Caco-2 (cell line): ENCODE results near the gene SUOX. TPM values are rescaled to one million over a fixed set of nuclear protein-coding genes. Genes with fewer than 3 reads are reported as not detected.

Source experiments
- BruUV-seq: library from RNA; stranded (reverse); fragments of 400-500 nt; replicated peaks from 2 replicates; lab custom pipeline; 2021; lab: Mats Ljungman, UMichigan
- CTCF ChIA-PET: fragments of 300-600 bp; sonication (Branson Sonifier 250); formaldehyde crosslinking; loops from one replicate; lab custom pipeline; 2022; ENCODE audit warnings: antibody characterized with exemption; lab: Charles Lee
- POLR2A ChIA-PET: fragments of 300-600 bp; sonication (Branson Sonifier 250); formaldehyde crosslinking; loops from one replicate; lab custom pipeline; 2022; ENCODE audit warnings: antibody characterized with exemption; lab: Charles Lee
- DNase-seq, 2 experiments: peaks; one replicate each; pipeline versions ENCODE4 v3.0.0 to v3.0.0-alpha.2; 2020 to 2022
- H3K27me3 ChIP-seq: replicated peaks from 2 replicates; pipeline ENCODE4 v1.6.0; 2011; ENCODE audit warnings: low read length; ENCODE audit not compliant: control insufficient read depth, insufficient read depth
- H3K36me3 ChIP-seq: 2 replicates; pipeline ENCODE4 v1.5.1; 2011; ENCODE audit warnings: low read length; ENCODE audit not compliant: control insufficient read depth, insufficient read depth
- H3K4me1 ChIP-seq: fragments of 250-450 bp; sonication (Bioruptor Pico); 2 replicates; pipeline ENCODE4 v1.5.1; 2020; ENCODE audit warnings: mild to moderate bottlenecking
- H3K4me3 ChIP-seq: 2 replicates; pipeline ENCODE4 v1.5.1; 2011; ENCODE audit warnings: low read depth, mild to moderate bottlenecking, control low read depth, low read length
- H3K9me3 ChIP-seq: fragments of 250-450 bp; sonication (Bioruptor Pico); 2 replicates; pipeline ENCODE4 v1.5.1; 2020; ENCODE audit warnings: mild to moderate bottlenecking, moderate library complexity
- H3K27ac Mint-ChIP-seq: one replicate; pipeline ENCODE4 v1.8.0; 2022; ENCODE audit warnings: mixed read lengths; ENCODE audit not compliant: unreplicated experiment
- H3K27me3 Mint-ChIP-seq: one replicate; pipeline ENCODE4 v1.8.0; 2022; ENCODE audit warnings: mixed read lengths; ENCODE audit not compliant: insufficient read depth, unreplicated experiment
- H3K36me3 Mint-ChIP-seq: one replicate; pipeline ENCODE4 v1.8.0; 2022; ENCODE audit warnings: mild to moderate bottlenecking, mixed read lengths; ENCODE audit not compliant: insufficient read depth, unreplicated experiment
- H3K4me1 Mint-ChIP-seq: one replicate; pipeline ENCODE4 v1.8.0; 2022; ENCODE audit warnings: low read depth, mixed read lengths; ENCODE audit not compliant: unreplicated experiment
- H3K4me3 Mint-ChIP-seq: one replicate; pipeline ENCODE4 v1.8.0; 2022; ENCODE audit warnings: mild to moderate bottlenecking, moderate library complexity, mixed read lengths; ENCODE audit not compliant: unreplicated experiment
- H3K9me3 Mint-ChIP-seq: one replicate; pipeline ENCODE4 v1.8.0; 2022; ENCODE audit warnings: mixed read lengths; ENCODE audit not compliant: unreplicated experiment
- intact Hi-C: fragments of 100-400 bp; cut with micrococcal nuclease; formaldehyde crosslinking; loops from one replicate; pipeline ENCODE4 v1.10.0; 2022; ENCODE audit not compliant: unreplicated experiment
- total RNA-seq: library from RNA; stranded (reverse); gene quantifications from 2 replicates; pipeline ENCODE4 v1.2.3, GENCODE V29; 2022
- TF ChIP-seq, protein P1 (sequence below), 2 experiments: fragments of 200-600 bp in 1 of 2; IDR thresholded peaks; 1 replicate in 1 of 2; 2 replicates in 1 of 2; pipeline versions ENCODE4 v1.5.1 to v1.8.0; 2011 to 2022; ENCODE audit warnings: antibody characterized with exemption in 1 of 2, control low read depth in 1 of 2, inconsistent platforms in 1 of 2, low read depth in 1 of 2, low read length in 1 of 2, mild to moderate bottlenecking in 1 of 2, moderate library complexity in 1 of 2; ENCODE audit not compliant: insufficient read depth in 1 of 2, severe bottlenecking in 1 of 2, unreplicated experiment in 1 of 2

The SUOX gene
- total RNA-seq, 1 experiment from 2014 or later: 40.8 TPM

DNA sequence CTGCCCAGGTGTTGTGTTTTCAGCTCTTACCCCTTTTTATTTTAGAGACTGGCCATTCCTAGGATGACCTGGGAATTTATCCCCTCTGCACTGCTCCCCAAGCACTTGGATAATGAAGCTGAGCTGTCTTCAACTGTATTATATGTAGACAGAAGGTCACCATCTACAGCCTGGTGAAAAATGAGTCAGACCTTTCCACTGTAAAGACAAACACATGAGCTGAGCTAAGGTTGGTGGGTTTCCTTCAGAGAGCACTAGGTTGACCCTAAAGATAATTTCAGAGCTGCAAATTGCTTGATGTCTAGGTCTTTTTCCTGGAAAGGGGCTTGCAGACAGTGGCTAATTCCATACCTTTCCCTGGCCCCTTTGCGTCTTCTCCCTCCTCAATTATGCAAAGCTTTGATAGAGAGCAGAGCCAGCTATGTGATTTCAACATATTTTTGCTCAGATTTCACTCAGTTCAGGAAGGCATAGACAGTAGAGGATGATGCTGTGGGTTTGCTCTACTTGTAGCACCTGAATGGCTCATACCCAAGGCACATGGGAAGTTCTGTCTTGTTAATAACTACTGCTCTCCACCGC is 14.5 kb downstream of the SUOX start:
- no peaks in the 10 kb centered on the region for H3K27me3 Mint-ChIP-seq
- DNase-seq: no peak
- intact Hi-C loops: no loop called here
- ChIA-PET POLR2A (interaction anchor here (0.9 to 1.1 kb wide), 2 partner anchors 15 to 37 kb away, joined by 3 to 7 read pairs; partner anchors contain the start of genes RAB5B and SUOX), CTCF (interaction anchor here (1.1 kb wide), 2 partner anchors 14 to 18 kb away, joined by 5 to 6 read pairs; partner anchors contain the start of gene SUOX)
- H3K4me1 ChIP-seq: peaks cover 79% of the 10 kb centered on the region
- H3K9me3 Mint-ChIP-seq: no peaks in the 10 kb centered on the region
- H3K4me3 Mint-ChIP-seq: no peak overlapping the region
- H3K27ac Mint-ChIP-seq: peak overlapping the region; percentile 78
- H3K36me3 ChIP-seq: peaks cover 1% of the 10 kb centered on the region; the same call in 1 of the 2 replicates
- H3K4me3 ChIP-seq: no peak overlapping the region
- H3K36me3 Mint-ChIP-seq: peaks cover 42% of the 10 kb centered on the region
- H3K9me3 ChIP-seq: no peaks in the 10 kb centered on the region
- peaks cover 63% of the 10 kb centered on the region for H3K4me1 Mint-ChIP-seq
- no peaks in the 10 kb centered on the region for H3K27me3 ChIP-seq
- no TSS peak for BruUV-seq
- TF ChIP-seq, protein P1, sequence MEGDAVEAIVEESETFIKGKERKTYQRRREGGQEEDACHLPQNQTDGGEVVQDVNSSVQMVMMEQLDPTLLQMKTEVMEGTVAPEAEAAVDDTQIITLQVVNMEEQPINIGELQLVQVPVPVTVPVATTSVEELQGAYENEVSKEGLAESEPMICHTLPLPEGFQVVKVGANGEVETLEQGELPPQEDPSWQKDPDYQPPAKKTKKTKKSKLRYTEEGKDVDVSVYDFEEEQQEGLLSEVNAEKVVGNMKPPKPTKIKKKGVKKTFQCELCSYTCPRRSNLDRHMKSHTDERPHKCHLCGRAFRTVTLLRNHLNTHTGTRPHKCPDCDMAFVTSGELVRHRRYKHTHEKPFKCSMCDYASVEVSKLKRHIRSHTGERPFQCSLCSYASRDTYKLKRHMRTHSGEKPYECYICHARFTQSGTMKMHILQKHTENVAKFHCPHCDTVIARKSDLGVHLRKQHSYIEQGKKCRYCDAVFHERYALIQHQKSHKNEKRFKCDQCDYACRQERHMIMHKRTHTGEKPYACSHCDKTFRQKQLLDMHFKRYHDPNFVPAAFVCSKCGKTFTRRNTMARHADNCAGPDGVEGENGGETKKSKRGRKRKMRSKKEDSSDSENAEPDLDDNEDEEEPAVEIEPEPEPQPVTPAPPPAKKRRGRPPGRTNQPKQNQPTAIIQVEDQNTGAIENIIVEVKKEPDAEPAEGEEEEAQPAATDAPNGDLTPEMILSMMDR (IDR thresholded peaks at IDR 0.05; ENCODE audit: insufficient read depth in 1 of 2, low read depth in 1 of 2, low read length in 1 of 2, severe bottlenecking in 1 of 2, unreplicated experiment in 1 of 2): no peak

DNA sequence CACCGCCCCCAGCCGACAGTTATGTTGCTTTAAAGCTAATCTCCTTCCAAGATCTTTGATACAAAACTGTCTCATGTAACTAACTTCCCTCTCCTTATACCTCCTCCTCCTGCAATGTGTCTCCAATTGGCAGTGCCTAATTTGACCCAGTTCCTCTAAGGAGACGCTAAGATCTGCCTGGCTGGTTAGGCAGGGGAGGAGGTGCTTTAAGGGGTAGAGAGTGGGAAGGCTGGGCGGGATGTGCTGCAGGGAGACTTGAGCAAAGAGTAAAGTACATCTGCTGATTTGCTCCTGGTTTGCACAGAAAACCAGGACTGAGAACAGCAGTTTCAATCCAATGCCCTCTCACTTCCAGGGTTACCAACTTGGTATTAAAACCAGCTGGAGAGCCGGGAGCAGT is 16.4 kb downstream of the SUOX start:
- Histone ChIP-seq H3K36me3 (peaks cover 1% of the 10 kb centered on the region; the same call in 1 of the 2 replicates), H3K4me3 (no peak overlapping the region), H3K4me1 (peaks cover 74% of the 10 kb centered on the region), H3K9me3 (no peaks in the 10 kb centered on the region), H3K27me3 (no peaks in the 10 kb centered on the region)
- TF ChIP-seq, protein P1 (IDR thresholded peaks at IDR 0.05; ENCODE audit: insufficient read depth in 1 of 2, low read depth in 1 of 2, low read length in 1 of 2, severe bottlenecking in 1 of 2, unreplicated experiment in 1 of 2): no peak
- intact Hi-C loops: no loop called here
- ChIA-PET CTCF (interaction anchor here (0.6 to 2.7 kb wide), 3 partner anchors 16 to 560 kb away, joined by 3 to 11 read pairs (median 5); no protein-coding TSS in a partner anchor), POLR2A (interaction anchor here (1.1 kb wide), 1 partner anchor 82 kb away, joined by 3 read pairs; no protein-coding TSS in a partner anchor)
- peaks cover 33% of the 10 kb centered on the region for H3K36me3 Mint-ChIP-seq
- no peak overlapping the region for H3K4me3 Mint-ChIP-seq
- peaks cover 50% of the 10 kb centered on the region for H3K4me1 Mint-ChIP-seq
- H3K27me3 Mint-ChIP-seq: no peaks in the 10 kb centered on the region
- H3K27ac Mint-ChIP-seq: peak overlapping the region; percentile 36
- BruUV-seq: no TSS peak
- H3K9me3 Mint-ChIP-seq: no peaks in the 10 kb centered on the region
- no peak for DNase-seq

DNA sequence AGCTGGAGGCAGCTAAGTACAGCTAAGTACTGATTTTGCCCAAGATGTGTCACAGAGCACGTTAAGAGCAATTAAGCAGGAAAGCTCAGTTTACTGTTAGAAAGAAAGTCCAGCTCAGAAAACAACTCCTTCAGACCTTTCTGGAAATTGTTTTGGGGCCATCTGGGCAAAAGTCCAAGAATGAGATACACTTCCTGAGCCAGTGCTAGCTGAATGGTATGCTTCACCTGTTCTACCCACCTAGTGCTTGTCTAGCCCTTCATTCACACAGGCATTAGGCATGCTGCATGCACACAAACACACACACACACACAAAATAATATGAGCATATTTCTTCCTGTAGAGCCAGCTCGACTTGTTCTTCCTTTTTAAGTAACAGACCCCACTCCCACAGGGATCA is 17.1 kb downstream of the SUOX start:
- intact Hi-C loops: no loop called here
- no TSS peak for BruUV-seq
- Mint-ChIP-seq H3K27me3 (no peaks in the 10 kb centered on the region), H3K4me1 (peaks cover 44% of the 10 kb centered on the region), H3K27ac (peak overlapping the region; percentile 80), H3K4me3 (no peak overlapping the region), H3K9me3 (no peaks in the 10 kb centered on the region), H3K36me3 (peaks cover 28% of the 10 kb centered on the region)
- CTCF ChIA-PET: interaction anchor here (0.9 to 2.7 kb wide), 3 partner anchors 15 to 33 kb away, joined by 3 to 11 read pairs (median 5); no protein-coding TSS in a partner anchor
- Histone ChIP-seq H3K36me3 (peaks cover 1% of the 10 kb centered on the region), H3K4me3 (no peak overlapping the region), H3K27me3 (no peaks in the 10 kb centered on the region), H3K4me1 (peaks cover 67% of the 10 kb centered on the region), H3K9me3 (no peaks in the 10 kb centered on the region)
- no peak for DNase-seq
- TF ChIP-seq, protein P1 (IDR thresholded peaks at IDR 0.05; ENCODE audit: insufficient read depth in 1 of 2, low read depth in 1 of 2, low read length in 1 of 2, severe bottlenecking in 1 of 2, unreplicated experiment in 1 of 2): no peak
- POLR2A ChIA-PET: interaction anchor here (1.1 kb wide), 1 partner anchor 83 kb away, joined by 3 read pairs; no protein-coding TSS in a partner anchor
